Vagina (tissue), 2 donors: ENCODE measurements around the gene RFLNA.
A peak's percentile ranks its signal among the peaks of the same experiment; 100 is the strongest.

Experiments
- CTCF ChIP-seq, 3 experiments: fragments of 450-650 bp in 2 of 3; fragments of 200-600 bp in 1 of 3; sonication (generic) in 1 of 3; IDR thresholded peaks; one replicate each; pipeline ENCODE4 v1.5.1; 2017 to 2019; ENCODE audit warnings: antibody characterized with exemption in 3 of 3, mild to moderate bottlenecking in 2 of 3, moderate library complexity in 2 of 3
- POLR2A ChIP-seq, 2 donors: fragments of 450-650 bp; IDR thresholded peaks; one replicate each; pipeline ENCODE4 v1.6.1; 2017; ENCODE audit warnings: antibody characterized with exemption in 2 of 2, mild to moderate bottlenecking in 2 of 2, moderate library complexity in 2 of 2
- POLR2AphosphoS5 ChIP-seq, 2 donors: sonication (generic); formaldehyde crosslinking; IDR thresholded peaks; one replicate each; pipeline ENCODE4 v1.9.0; 2017; ENCODE audit warnings: antibody characterized with exemption in 2 of 2, mild to moderate bottlenecking in 2 of 2, low read depth in 1 of 2; ENCODE audit not compliant: insufficient read depth in 1 of 2

DNA sequence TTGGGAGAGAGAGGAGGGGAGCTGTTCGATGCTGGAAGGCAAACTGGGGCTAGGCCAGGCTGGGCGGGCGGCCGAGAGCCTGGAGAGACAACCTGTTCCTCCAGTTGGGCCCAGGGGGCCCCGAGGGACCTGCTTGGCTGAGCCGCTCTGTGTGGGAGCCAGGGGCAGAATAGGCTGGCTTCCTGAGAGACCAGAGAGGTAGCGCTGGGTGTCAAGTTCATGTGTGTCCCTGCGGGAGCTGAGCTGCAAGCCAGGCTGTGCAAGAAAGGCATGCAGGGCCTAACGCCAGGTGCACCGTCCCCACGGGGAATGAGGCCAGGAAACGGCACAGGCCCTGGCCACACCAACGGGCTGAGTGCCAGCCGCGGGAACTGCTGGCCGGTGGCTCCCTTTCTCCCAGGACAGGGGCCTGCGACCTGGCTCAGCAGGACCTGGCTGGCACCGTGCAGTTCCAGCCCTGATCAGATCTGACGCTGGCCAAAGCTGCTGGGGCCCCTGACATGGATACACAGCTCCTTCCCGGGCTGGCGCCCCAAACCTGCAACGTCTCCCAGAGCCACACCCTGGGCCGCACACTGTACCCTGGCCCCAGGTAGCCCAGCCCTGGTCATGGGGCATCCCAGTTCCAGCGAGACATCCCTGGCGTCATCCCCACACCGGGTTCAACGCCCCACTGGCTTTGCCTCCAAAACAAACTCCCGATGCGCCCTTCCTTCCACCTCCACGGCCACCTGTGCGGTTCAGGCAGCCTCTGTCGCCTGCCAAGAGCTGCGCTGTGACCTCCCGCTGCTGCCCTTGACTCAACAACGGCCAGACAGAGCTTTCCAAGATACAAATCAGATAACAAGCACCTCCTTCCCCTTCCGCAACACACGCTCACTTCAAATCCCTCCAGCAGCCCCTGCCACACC is 65.0 kb downstream of the RFLNA start:
- TF ChIP-seq CTCF (IDR thresholded peaks at IDR 0.05) = peak in 1 of 3 experiments; percentile 7
- no peak for TF ChIP-seq POLR2A (IDR thresholded peaks at IDR 0.05)
- peak in 1 of 2 donors; percentile 71 for TF ChIP-seq POLR2AphosphoS5 (IDR thresholded peaks at IDR 0.05; ENCODE audit: insufficient read depth in 1 of 2, low read depth in 1 of 2)
